ENCODE measurements around the gene TNFAIP3. TPM values are rescaled to one million over a fixed set of nuclear protein-coding genes. Genes with fewer than 3 reads are reported as not detected.
A peak's percentile ranks its signal among the peaks of the same experiment; 100 is the strongest.

TNFAIP3 gene
- total and polyA plus RNA-seq, 2 of the 4 experiments (the other 2 are of a cell fraction), result 5.0 to 14.2 TPM

DNA sequence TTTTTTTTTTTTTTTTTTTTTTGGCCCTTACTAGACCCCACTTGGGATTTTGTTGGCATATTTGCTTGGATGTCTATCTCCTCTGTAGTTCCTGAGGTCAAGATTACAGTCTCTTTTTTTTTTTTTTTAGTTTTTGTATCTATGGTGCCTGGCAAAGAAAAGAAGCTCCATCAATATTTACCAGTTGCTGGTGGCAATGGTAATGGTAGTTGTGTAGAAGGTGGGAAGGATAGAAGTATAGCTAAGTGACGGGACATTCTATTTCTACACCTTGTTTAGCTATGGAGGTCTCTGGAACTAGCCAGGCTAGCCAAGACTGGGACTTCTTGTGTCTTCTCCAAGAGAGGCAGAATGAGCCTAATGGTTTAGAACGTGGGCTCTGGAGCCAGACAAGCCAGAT, 42.2 kb upstream of the TNFAIP3 start:
- Histone ChIP-seq H3K4me1 (ENCODE audit: control insufficient read depth, insufficient read depth, low read length) (peaks cover 9% of the 10 kb centered on the region), H2AFZ (replicated peaks; ENCODE audit: low read length, poor library complexity) (no peak overlapping the region), H3K9me3 (ENCODE audit: control insufficient read depth, insufficient read depth, low read length) (no peaks in the 10 kb centered on the region; the same call in 1 of the 2 replicates), H4K5ac (ENCODE audit: low read depth, low read length) (no peak overlapping the region), H3K4me3 (ENCODE audit: insufficient read depth, low read depth, low read length) (no peak overlapping the region), H4K8ac (ENCODE audit: low read depth in 2 of 2, low read length in 2 of 2) (no peak overlapping the region), H2BK5ac (ENCODE audit: low read depth, low read length, poor library complexity, severe bottlenecking) (no peak overlapping the region), H4K91ac (ENCODE audit: insufficient read depth, low read depth, low read length) (no peak overlapping the region), H2BK20ac (ENCODE audit: low read depth, low read length) (no peak overlapping the region), H2AK5ac (ENCODE audit: low read depth, low read length) (0 out of 2 replicates have a peak overlapping the region, but pooled peaks have one; percentile 18), H3K4me2 (ENCODE audit: low read depth, low read length) (no peak overlapping the region), H3K14ac (replicated peaks; ENCODE audit: low read depth, low read length) (no peak overlapping the region), H4K20me1 (ENCODE audit: insufficient read depth, low read length) (no peaks in the 10 kb centered on the region), H3K9me1 (ENCODE audit: insufficient read depth, low read length) (peaks cover 9% of the 10 kb centered on the region), H2AK9ac (replicated peaks; ENCODE audit: low read depth, low read length, poor library complexity) (no peak overlapping the region), H3K27ac (ENCODE audit: insufficient read depth, low read length) (no peak overlapping the region), H3K79me1 (ENCODE audit: low read depth in 1 of 2, low read length in 2 of 2) (no peaks in the 10 kb centered on the region), H3K18ac (ENCODE audit: low read depth, low read length) (no peak overlapping the region), H2BK120ac (ENCODE audit: low read depth, low read length) (no peak overlapping the region), H3K4ac (ENCODE audit: low read depth, low read length) (no peak overlapping the region), H3K56ac (ENCODE audit: extremely low read depth, insufficient read depth, low read length) (no peak overlapping the region), H3K27me3 (ENCODE audit: control insufficient read depth, insufficient read depth, low read length) (peaks cover 2% of the 10 kb centered on the region; the same call in 1 of the 2 replicates), H3K23ac (ENCODE audit: low read depth, low read length) (no peak overlapping the region), H3K9ac (ENCODE audit: low read depth, low read length) (no peak overlapping the region), H3K36me3 (ENCODE audit: control insufficient read depth, insufficient read depth, low read length) (no peaks in the 10 kb centered on the region), H2BK15ac (ENCODE audit: low read depth, low read length) (peak overlapping the region; percentile 40; the same call in 1 of the 3 replicates)
- POLR2A ChIA-PET (ENCODE audit: unreplicated experiment), result no interaction called here
- no CpG with 5 or more reads among the region's 2 CpGs for WGBS, 2 experiments (ENCODE audit: extremely low coverage in 2 of 2, insufficient read length in 1 of 2)
- TF ChIP-seq POLR2A (IDR thresholded peaks at IDR 0.05; ENCODE audit: low read depth, low read length), result no peak
- in situ Hi-C loops (cut with MboI; ENCODE audit: low sequenced_read_pairs), result loop anchor here (25.0 kb wide), 1 partner anchor 587 kb away; the partner anchor contains the start of gene HEBP2
- CTCF ChIA-PET, result interaction anchor here (1.0 kb wide), 1 partner anchor 8 kb away, joined by 4 read pairs; no protein-coding TSS in a partner anchor
- no TSS peak for BruUV-seq (replicated peaks)
- intact Hi-C loops (cut with micrococcal nuclease), result no loop called here
- DNase-seq (no peak), ATAC-seq (ENCODE audit: low read depth) (no peak)
- dilution Hi-C loops (cut with HindIII; ENCODE audit: low sequenced_read_pairs, unreplicated experiment), result no loop called here
